ENCODE results near the gene SPOCK1.

The SPOCK1 gene

DNA sequence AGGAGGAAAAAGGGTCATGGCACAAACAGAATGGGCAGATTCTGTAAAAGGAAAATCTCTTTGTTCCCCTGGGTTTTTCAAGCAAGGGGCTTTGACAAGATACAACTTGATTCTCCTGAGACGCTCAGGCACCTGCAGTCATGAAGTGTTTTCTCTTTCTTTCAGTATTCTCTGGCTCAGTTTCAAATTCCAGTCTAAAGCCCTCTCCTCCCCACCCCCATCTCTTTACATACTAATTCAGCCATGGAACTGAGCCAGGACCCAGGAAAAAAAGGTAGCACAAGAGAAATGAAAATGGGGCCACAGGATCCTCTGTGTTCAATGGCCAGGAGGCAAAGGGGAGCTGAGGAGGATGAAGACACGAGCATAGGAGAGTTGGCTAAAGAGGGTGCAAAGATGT lies 408.4 kb downstream of the SPOCK1 start:
- TF ChIP-seq, protein P1, sequence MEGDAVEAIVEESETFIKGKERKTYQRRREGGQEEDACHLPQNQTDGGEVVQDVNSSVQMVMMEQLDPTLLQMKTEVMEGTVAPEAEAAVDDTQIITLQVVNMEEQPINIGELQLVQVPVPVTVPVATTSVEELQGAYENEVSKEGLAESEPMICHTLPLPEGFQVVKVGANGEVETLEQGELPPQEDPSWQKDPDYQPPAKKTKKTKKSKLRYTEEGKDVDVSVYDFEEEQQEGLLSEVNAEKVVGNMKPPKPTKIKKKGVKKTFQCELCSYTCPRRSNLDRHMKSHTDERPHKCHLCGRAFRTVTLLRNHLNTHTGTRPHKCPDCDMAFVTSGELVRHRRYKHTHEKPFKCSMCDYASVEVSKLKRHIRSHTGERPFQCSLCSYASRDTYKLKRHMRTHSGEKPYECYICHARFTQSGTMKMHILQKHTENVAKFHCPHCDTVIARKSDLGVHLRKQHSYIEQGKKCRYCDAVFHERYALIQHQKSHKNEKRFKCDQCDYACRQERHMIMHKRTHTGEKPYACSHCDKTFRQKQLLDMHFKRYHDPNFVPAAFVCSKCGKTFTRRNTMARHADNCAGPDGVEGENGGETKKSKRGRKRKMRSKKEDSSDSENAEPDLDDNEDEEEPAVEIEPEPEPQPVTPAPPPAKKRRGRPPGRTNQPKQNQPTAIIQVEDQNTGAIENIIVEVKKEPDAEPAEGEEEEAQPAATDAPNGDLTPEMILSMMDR (IDR thresholded peaks at IDR 0.05; ENCODE audit: low read depth, low read length) = no peak
- H3K4me3 ChIP-seq (replicated peaks in 1 of 2; ENCODE audit: low read depth in 2 of 2, low read length in 2 of 2) = no peak overlapping the region
- DNase-seq (ENCODE audit: low read depth in 2 of 2) = no peak

DNA sequence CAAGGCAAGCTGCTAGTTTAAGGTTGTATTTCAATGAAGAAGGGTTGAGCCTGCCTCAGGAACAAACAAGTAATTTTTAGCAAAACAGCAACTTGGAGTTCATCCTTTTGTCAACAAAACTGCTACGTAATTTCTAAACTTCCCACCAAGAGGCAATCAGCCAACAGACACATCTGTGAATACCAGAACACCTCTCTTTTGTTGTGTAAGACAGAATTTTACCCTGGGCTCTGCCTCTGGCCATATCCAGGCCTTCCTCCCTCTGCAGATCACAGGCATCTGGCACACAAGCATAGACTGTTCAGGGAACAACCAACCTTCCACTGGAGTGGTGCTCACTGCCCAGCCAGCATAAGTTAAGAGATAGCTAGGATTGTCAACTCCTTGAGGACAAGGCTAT lies 409.0 kb downstream of the SPOCK1 start:
- H3K4me3 ChIP-seq (replicated peaks in 1 of 2; ENCODE audit: low read depth in 2 of 2, low read length in 2 of 2) = no peak overlapping the region
- TF ChIP-seq, protein P1 (IDR thresholded peaks at IDR 0.05; ENCODE audit: low read depth, low read length) = no peak
- no peak for DNase-seq (ENCODE audit: low read depth in 2 of 2)

DNA sequence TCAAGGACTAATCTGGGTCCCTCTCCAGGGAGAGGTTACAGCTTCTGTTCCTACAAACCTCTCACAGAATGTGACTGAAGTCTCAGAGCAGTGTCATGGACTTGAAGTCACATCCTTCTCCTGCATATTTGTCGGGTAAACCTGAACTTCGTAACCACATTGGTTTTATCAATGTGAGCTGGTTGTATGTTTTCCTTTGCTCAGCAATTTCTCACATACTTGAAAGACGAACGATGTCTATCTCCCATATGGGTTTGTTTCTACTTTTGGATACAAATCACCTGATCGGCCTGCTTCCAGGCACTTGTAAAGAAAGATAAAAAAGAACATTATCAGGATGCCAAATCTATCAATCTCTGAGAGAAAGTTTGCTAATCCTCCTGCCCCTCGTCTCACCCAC lies 411.0 kb downstream of the SPOCK1 start:
- TF ChIP-seq, protein P1 (IDR thresholded peaks at IDR 0.05; ENCODE audit: low read depth, low read length) = no peak
- DNase-seq (ENCODE audit: low read depth in 2 of 2) = no peak
- H3K4me3 ChIP-seq (replicated peaks in 1 of 2; ENCODE audit: low read depth in 2 of 2, low read length in 2 of 2) = no peak overlapping the region

DNA sequence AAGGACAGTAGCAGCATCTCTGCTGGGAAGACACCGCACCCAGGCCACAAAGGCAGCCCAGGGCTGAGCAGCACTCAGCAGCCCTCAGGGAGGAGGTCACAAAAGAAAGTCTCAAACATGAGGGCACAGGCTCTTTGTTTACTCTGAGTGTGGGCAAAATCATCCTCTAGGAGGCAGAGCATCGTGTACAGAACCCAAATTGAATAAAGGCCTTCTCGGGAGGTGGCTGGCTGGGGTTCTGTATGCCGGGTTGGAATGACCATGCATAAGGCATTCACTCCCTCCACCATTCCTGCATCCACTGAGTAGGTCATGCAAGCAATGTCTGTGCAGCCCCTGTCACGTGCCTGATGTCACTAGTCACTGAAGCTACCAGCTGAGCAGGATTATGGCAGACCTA lies 412.8 kb downstream of the SPOCK1 start:
- TF ChIP-seq, protein P1 (IDR thresholded peaks at IDR 0.05; ENCODE audit: low read depth, low read length) = no peak
- no peak overlapping the region for H3K4me3 ChIP-seq (replicated peaks in 1 of 2; ENCODE audit: low read depth in 2 of 2, low read length in 2 of 2)
- DNase-seq (ENCODE audit: low read depth in 2 of 2) = no peak

DNA sequence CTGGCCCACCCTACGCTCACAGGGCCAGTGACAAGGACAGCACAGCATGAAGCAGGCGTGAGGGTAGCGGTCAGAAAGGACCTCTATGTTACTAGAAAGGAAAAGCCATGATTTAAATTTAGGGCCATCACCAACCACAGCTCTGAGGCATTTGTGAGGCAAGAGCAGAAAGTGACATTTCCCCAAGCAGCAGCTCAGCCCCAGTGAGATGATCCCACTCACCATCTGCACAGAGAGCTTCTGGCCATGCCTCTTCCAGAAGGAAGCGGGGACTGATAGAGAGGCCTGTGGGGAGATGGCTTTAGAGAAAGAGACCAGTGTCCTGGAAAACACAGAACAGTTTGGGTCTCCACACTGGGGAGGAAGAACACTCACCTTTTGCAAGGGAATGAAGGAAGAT lies 413.9 kb downstream of the SPOCK1 start:
- DNase-seq (ENCODE audit: low read depth in 2 of 2) = no peak
- H3K4me3 ChIP-seq (replicated peaks in 1 of 2; ENCODE audit: low read depth in 2 of 2, low read length in 2 of 2) = no peak overlapping the region
- TF ChIP-seq, protein P1 (IDR thresholded peaks at IDR 0.05; ENCODE audit: low read depth, low read length) = no peak

DNA sequence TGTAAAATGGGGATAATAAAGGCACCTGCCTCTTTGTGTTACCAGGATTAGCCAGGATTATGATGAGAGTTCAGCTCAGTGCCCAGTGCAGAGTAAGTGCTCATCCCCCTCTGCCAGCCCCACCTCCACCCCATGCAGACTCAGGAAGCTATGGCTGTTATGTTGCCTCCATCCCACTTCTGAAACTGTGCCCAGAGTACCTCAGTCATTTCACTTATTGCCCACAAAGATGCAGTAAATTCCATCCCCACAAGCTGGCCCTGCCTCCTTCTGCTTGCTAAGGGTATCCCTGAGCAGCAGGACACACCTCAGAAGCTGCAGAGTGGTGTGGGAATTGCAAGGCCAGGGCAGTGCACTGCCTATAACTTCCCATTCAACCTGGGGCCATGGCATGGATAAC lies 415.1 kb downstream of the SPOCK1 start:
- TF ChIP-seq, protein P1 (IDR thresholded peaks at IDR 0.05; ENCODE audit: low read depth, low read length) = no peak
- DNase-seq (ENCODE audit: low read depth in 2 of 2) = no peak
- no peak overlapping the region for H3K4me3 ChIP-seq (replicated peaks in 1 of 2; ENCODE audit: low read depth in 2 of 2, low read length in 2 of 2)

DNA sequence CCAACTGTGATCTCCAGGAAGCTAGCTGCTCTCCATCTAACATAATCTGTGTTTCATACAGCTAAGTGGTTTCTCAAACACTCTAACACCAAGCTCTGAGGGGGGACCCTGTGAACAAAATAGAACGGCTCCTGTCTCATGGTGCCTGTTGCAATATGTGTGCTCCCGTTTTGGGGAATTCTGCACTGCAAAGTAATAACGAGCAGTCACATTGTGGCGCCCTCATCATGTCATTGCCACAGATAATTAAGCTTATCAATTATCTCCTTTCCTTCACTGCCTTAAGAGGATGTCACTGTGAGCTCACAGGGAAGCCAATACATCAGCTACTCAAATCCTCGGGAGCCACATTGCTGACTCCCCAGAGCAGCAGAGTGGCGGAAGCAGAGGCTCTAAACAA lies 416.2 kb downstream of the SPOCK1 start:
- TF ChIP-seq, protein P1 (IDR thresholded peaks at IDR 0.05; ENCODE audit: low read depth, low read length) = no peak
- H3K4me3 ChIP-seq (replicated peaks in 1 of 2; ENCODE audit: low read depth in 2 of 2, low read length in 2 of 2) = no peak overlapping the region
- no peak for DNase-seq (ENCODE audit: low read depth in 2 of 2)

Data from cardiac fibroblast (primary cell).